ENCODE results near the gene SSMEM1. TPM values are rescaled to one million over a fixed set of nuclear protein-coding genes. Genes with fewer than 3 reads are reported as not detected.

The SSMEM1 gene
- total and polyA plus RNA-seq, 2 of the 4 experiments (the other 2 are of a cell fraction): 0.07 TPM; not detected in 1

GRCh38 chr7:130210181-130210935 lies 2.7 kb downstream of the SSMEM1 start:
- Histone ChIP-seq H3K18ac (ENCODE audit: low read depth, low read length) (peak overlapping the region; percentile 87), H3K27me3 (ENCODE audit: control insufficient read depth, insufficient read depth, low read length) (no peaks in the 10 kb centered on the region), H3K4ac (ENCODE audit: low read depth, low read length) (peak overlapping the region; percentile 44; the same call in 1 of the 2 replicates), H3K4me3 (ENCODE audit: insufficient read depth, low read depth, low read length) (no peak overlapping the region), H2AK9ac (replicated peaks; ENCODE audit: low read depth, low read length, poor library complexity) (no peak overlapping the region), H3K79me1 (ENCODE audit: low read depth in 1 of 2, low read length in 2 of 2) (no peaks in the 10 kb centered on the region), H3K14ac (replicated peaks; ENCODE audit: low read depth, low read length) (peak overlapping the region; percentile 33; the same call in 1 of the 2 replicates), H2BK120ac (ENCODE audit: low read depth, low read length) (peak overlapping the region; percentile 53), H3K23ac (ENCODE audit: low read depth, low read length) (peak overlapping the region; percentile 28; the same call in 1 of the 2 replicates), H3K9me3 (ENCODE audit: control insufficient read depth, insufficient read depth, low read length) (no peaks in the 10 kb centered on the region), H4K5ac (ENCODE audit: low read depth, low read length) (peak overlapping the region; percentile 91), H2BK15ac (ENCODE audit: low read depth, low read length) (no peak overlapping the region), H3K56ac (ENCODE audit: extremely low read depth, insufficient read depth, low read length) (no peak overlapping the region; the same call in 1 of the 2 replicates), H4K20me1 (ENCODE audit: insufficient read depth, low read length) (no peaks in the 10 kb centered on the region), H2AFZ (replicated peaks; ENCODE audit: low read length, poor library complexity) (no peak overlapping the region), H3K36me3 (ENCODE audit: control insufficient read depth, insufficient read depth, low read length) (no peaks in the 10 kb centered on the region), H3K9ac (ENCODE audit: low read depth, low read length) (no peak overlapping the region; the same call in 1 of the 2 replicates), H2AK5ac (ENCODE audit: low read depth, low read length) (no peak overlapping the region), H4K8ac (ENCODE audit: low read depth in 2 of 2, low read length in 2 of 2) (peak overlapping the region in 1 of 2 experiments; percentile 50; a peak in 2 of 4 replicates), H2BK5ac (ENCODE audit: low read depth, low read length, poor library complexity, severe bottlenecking) (peak overlapping the region; percentile 82), H3K27ac (ENCODE audit: insufficient read depth, low read length) (peak overlapping the region; percentile 58; the same call in 1 of the 2 replicates), H3K4me1 (ENCODE audit: control insufficient read depth, insufficient read depth, low read length) (peaks cover 4% of the 10 kb centered on the region), H3K4me2 (ENCODE audit: low read depth, low read length) (peak overlapping the region; percentile 78), H2BK20ac (ENCODE audit: low read depth, low read length) (peak overlapping the region; percentile 13; the same call in 1 of the 2 replicates), H3K9me1 (ENCODE audit: insufficient read depth, low read length) (no peaks in the 10 kb centered on the region), H4K91ac (ENCODE audit: insufficient read depth, low read depth, low read length) (no peak overlapping the region)
- ATAC-seq (ENCODE audit: low read depth): no peak
- in situ Hi-C loops (cut with MboI; ENCODE audit: low sequenced_read_pairs): no loop called here
- intact Hi-C loops (cut with micrococcal nuclease): no loop called here
- DNase-seq: peak; percentile 22
- dilution Hi-C loops (cut with HindIII; ENCODE audit: low sequenced_read_pairs, unreplicated experiment): no loop called here
- no CpG with 5 or more reads among the region's 5 CpGs for WGBS, 2 experiments (ENCODE audit: extremely low coverage in 2 of 2, insufficient read length in 1 of 2)
- BruUV-seq (replicated peaks): no TSS peak
- TF ChIP-seq, protein P1, sequence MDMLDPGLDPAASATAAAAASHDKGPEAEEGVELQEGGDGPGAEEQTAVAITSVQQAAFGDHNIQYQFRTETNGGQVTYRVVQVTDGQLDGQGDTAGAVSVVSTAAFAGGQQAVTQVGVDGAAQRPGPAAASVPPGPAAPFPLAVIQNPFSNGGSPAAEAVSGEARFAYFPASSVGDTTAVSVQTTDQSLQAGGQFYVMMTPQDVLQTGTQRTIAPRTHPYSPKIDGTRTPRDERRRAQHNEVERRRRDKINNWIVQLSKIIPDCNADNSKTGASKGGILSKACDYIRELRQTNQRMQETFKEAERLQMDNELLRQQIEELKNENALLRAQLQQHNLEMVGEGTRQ (IDR thresholded peaks at IDR 0.05; ENCODE audit: low read depth, low read length): no peak
- TF ChIP-seq MAFK (IDR thresholded peaks at IDR 0.05; ENCODE audit: low read depth, low read length) (no peak), RAD21 (IDR thresholded peaks at IDR 0.05; ENCODE audit: low read length) (no peak), RCOR1 (IDR thresholded peaks at IDR 0.05; ENCODE audit: insufficient replicate concordance, low read length) (no peak), MXI1 (IDR thresholded peaks at IDR 0.05; ENCODE audit: borderline replicate concordance, low read depth, low read length) (no peak), POLR2A (IDR thresholded peaks at IDR 0.05; ENCODE audit: low read depth, low read length) (no peak), CEBPB (IDR thresholded peaks at IDR 0.05; ENCODE audit: low read depth, low read length) (no peak), NFE2L2 (IDR thresholded peaks at IDR 0.05; ENCODE audit: low read depth, low read length) (no peak), SMC3 (IDR thresholded peaks at IDR 0.05; ENCODE audit: low read depth, low read length) (no peak), RFX5 (IDR thresholded peaks at IDR 0.05; ENCODE audit: low read depth, low read length) (no peak), MAZ (IDR thresholded peaks at IDR 0.05; ENCODE audit: borderline replicate concordance, low read depth, low read length) (no peak), CHD1 (IDR thresholded peaks at IDR 0.05; ENCODE audit: low read depth, low read length) (no peak)
- TF ChIP-seq, protein P2, sequence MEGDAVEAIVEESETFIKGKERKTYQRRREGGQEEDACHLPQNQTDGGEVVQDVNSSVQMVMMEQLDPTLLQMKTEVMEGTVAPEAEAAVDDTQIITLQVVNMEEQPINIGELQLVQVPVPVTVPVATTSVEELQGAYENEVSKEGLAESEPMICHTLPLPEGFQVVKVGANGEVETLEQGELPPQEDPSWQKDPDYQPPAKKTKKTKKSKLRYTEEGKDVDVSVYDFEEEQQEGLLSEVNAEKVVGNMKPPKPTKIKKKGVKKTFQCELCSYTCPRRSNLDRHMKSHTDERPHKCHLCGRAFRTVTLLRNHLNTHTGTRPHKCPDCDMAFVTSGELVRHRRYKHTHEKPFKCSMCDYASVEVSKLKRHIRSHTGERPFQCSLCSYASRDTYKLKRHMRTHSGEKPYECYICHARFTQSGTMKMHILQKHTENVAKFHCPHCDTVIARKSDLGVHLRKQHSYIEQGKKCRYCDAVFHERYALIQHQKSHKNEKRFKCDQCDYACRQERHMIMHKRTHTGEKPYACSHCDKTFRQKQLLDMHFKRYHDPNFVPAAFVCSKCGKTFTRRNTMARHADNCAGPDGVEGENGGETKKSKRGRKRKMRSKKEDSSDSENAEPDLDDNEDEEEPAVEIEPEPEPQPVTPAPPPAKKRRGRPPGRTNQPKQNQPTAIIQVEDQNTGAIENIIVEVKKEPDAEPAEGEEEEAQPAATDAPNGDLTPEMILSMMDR (conservative IDR thresholded peaks at IDR 0.05; ENCODE audit: low read depth, low read length): no peak
- POLR2A ChIA-PET (ENCODE audit: unreplicated experiment): no interaction called here
- CTCF ChIA-PET: interaction anchor here (0.8 to 1.2 kb wide), 2 partner anchors 9 to 14 kb away, joined by 3 read pairs; no protein-coding TSS in a partner anchor

All from IMR-90 (cell line).